ENCODE measurements around the gene RUBCNL.

- TF ChIP-seq CTCF (IDR thresholded peaks at IDR 0.05) (no peak), POLR2A (IDR thresholded peaks at IDR 0.05) (no peak)
Measured at GRCh38 chr13:46352805-46353204, 34.2 kb downstream of the RUBCNL start.

Data from body of pancreas (tissue), 4 donors.